ENCODE results near the gene NDFIP2.

GRCh38 chr13:79445968-79446645 lies 34.8 kb upstream of the NDFIP2 start:
- TF ChIP-seq CTCF (IDR thresholded peaks at IDR 0.05) (no peak), EZH2 (IDR thresholded peaks at IDR 0.05; ENCODE audit: borderline replicate concordance, insufficient read depth, low read depth, low read length, poor library complexity, severe bottlenecking) (no peak)
